Measurements from ENCODE around the gene RAB11A.
"Not testable (repeated sequence)": the region's sequence is repeated elsewhere in the genome, so short reads cannot be mapped to it uniquely, and the experiment has no call there.

The RAB11A gene

GRCh38 chr15:65845826-65846519, 23.3 kb upstream of the RAB11A start:
- DNase-seq (ENCODE audit: low spot score) = no peak

- DNase-seq (ENCODE audit: low spot score) = no peak
These were observed 21.3 kb upstream of the RAB11A start for GRCh38 chr15:65847989-65848388.

GRCh38 chr15:65851981-65852380, 17.3 kb upstream of the RAB11A start:
- no peak for DNase-seq (ENCODE audit: low spot score)

- DNase-seq (ENCODE audit: low spot score) = peak; percentile 87
These were observed 12.4 kb upstream of the RAB11A start for GRCh38 chr15:65856821-65857455.

- DNase-seq (ENCODE audit: low spot score) = no peak
These were observed 11.4 kb upstream of the RAB11A start for GRCh38 chr15:65857718-65858402.

GRCh38 chr15:65862682-65863081, 6.6 kb upstream of the RAB11A start:
- peak; percentile 53 for DNase-seq (ENCODE audit: low spot score)

GRCh38 chr15:65863106-65863505, 6.2 kb upstream of the RAB11A start:
- no peak for DNase-seq (ENCODE audit: low spot score)

- DNase-seq (ENCODE audit: low spot score) = no peak
These were observed 2.0 kb upstream of the RAB11A start for GRCh38 chr15:65867244-65867643.

DNA sequence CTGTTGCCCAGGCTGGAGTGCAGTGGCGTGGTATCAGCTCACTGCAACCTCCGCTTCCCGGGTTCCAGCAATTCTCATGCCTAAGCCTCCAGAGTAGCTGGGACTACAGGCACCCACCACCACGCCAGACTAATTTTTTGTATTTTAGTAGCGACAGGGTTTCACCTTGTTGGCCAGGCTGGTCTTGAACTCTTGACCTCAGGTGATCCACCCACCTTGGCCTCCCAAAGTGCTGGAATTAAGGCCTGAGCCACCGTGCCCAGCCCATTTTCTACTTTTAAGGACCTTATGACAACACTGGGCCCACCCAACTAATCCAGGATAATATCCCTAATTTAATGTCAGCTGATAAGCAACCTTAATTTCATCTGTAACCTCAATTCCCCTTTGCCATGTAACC, 1.4 kb upstream of the RAB11A start:
- DNase-seq (ENCODE audit: low spot score) = not testable (repeated sequence)

DNA sequence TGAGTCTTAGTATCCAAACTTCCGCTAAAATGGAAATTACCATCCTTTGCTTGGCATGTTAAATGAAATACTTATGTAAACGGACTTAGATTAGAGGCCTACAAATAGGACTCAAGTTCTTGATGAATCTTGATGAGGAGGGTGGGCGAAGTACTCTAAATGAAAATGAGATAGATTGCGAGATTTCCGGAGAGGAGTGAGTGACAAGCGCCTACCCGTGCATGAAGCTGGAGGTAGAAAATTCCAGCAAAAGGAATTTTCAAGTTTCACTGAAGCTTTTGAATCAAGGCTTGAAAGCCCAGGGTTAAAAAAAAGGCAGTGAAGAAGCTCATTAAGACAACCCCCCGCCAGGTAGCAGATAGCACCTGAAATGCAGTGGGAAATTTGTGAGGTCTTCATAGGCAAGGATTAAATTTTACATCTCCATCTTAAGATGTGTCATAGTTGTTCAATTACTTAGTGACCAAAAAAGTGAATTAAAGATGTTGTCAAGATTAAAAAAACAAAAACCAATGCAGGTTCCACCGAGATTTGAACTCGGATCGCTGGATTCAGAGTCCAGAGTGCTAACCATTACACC, 655 bp upstream of the RAB11A start:
- no peak for DNase-seq (ENCODE audit: low spot score)

DNA sequence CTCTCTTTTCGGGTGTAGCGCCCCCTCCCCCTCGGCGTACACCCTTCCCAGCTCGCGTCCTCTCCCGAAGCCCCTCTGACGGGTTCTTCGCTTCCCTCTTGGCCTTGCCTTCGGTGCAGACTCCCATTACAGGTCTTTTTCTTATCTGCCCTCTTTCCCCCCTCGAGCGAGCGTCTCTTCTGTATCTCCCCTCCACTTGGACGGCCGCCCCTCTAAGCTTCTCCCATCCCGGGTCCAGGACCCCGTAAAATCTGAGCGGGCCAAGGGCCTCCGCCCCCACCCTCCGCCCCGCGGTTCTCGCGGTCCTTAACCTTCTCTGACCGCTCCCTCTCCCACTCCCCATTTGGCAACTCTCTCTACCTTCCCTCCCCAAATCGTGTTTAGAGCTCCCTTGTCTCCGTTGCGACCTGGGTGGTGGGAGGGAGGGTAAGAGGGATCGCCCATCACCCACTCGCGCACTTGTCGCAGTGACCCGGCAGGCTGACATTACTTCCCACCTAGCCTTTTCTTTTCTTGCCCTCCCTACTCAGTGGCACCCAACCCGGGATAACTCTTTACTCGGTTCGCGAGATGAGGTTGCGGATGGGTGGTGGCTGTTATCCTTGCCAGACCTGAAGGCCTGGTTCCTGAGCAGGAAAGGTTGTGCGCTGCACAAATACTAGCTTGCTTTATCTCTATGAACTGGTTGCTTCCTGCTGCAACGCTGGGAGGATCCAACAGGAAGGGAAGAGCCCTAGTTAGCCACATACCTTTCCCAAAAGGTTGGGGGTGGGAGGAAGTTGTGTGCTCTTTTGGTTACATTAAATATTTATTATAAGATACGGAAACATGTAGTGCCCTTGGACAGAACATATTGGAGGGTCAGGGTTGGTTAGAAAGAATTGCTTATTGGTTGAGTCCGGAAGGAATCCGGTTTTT, 922 bp downstream of the RAB11A start:
- no peak for DNase-seq (ENCODE audit: low spot score)

DNA sequence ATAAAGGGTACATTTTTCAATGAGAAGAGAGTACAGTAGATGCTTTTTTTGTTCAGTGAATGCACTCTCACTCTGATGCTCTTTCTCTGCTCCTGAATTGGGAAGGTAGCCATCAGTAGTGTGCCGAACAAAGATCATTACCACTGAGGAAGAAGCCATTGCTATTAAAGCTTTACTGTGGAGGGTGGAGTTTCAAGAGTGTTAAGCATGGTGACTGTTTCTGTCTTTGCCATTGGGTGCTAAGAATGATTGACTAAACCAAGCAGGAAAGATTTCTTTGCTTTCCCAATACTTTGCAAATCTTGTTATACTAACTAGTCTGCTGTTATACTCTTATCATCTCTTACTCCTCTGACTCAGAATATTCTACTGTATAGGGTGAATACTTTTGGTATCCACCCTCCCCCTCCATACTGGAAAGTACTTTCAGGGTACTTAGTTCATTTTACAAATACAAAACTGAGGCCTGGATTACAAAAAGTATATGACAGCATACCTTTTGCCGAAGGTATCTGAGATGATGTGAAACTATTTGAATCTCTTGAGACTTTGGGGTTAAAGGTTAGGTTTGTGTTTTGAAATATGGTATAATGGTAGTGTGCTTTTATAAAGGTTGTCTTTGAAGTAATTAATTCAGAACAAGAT, 1.7 kb downstream of the RAB11A start:
- DNase-seq (ENCODE audit: low spot score) = peak; percentile 14

DNA sequence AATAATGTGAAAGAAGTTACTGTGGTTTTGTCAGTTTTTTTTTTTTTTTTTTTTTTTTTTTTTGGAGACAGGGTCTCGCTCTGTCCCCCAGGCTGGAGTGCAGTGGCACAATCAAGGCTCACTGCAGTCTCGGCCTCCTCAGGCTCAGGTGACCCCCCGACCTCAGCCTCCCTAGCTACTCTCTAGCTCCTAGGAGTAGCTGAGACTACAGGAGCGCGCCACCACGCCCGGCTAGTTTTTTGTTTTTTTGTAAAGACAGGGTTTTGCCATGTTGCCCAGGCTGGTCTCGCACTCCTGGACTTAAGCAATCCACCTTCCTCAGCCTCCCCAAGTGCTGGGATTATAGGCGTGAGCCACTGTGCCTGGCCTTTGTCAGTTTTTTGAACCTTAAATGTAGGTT, 2.6 kb downstream of the RAB11A start:
- not testable (repeated sequence) for DNase-seq (ENCODE audit: low spot score)

DNA sequence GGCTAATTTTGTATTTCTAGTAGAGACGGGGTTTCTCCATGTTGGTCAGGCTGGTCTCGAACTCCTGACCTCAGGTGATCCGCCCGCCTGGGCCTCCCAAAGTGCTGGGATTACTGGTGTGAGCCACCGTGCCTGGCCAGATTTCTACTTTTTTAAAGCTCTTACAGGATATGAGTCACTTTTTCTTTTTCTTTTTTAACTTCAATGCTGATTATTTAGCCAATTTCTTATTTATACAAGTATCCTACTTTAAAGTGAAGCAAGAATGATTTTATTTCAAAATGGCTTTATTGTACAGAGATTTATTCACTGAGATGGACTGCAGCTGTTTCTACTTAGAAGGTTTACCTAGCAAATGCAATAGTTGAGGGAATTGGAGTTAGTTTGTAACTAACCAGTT, 3.3 kb downstream of the RAB11A start:
- not testable (repeated sequence) for DNase-seq (ENCODE audit: low spot score)

- DNase-seq (ENCODE audit: low spot score) = no peak
These were observed 4.0 kb downstream of the RAB11A start for GRCh38 chr15:65873256-65873655.

GRCh38 chr15:65875458-65875857, 6.2 kb downstream of the RAB11A start:
- DNase-seq (ENCODE audit: low spot score) = no peak

- no peak for DNase-seq (ENCODE audit: low spot score)
These were observed 8.5 kb downstream of the RAB11A start for GRCh38 chr15:65877749-65878148.

- no peak for DNase-seq (ENCODE audit: low spot score)
These were observed 12.6 kb downstream of the RAB11A start for GRCh38 chr15:65881766-65882434.

GRCh38 chr15:65883571-65883970, 14.3 kb downstream of the RAB11A start:
- DNase-seq (ENCODE audit: low spot score) = no peak

- DNase-seq (ENCODE audit: low spot score) = no peak
These were observed 15.2 kb downstream of the RAB11A start for GRCh38 chr15:65884511-65884910.

All from CD4-positive, alpha-beta T cell treated with Interleukin-15 for 4 hours (primary cell).